ENCODE results near the gene CLEC4G. TPM values are rescaled to one million over a fixed set of nuclear protein-coding genes. Genes with fewer than 3 reads are reported as not detected.
A peak's percentile ranks its signal among the peaks of the same experiment; 100 is the strongest.

Gene CLEC4G
- total and polyA plus RNA-seq, 9 of the 15 experiments (the other 6 are each of a cell fraction or from before 2014, with no cell fraction given) = not detected

GRCh38 chr19:7759156-7759555 is 27.2 kb upstream of the CLEC4G start:
- 0% methylated on average over 1 of the region's 1 CpG for WGBS (ENCODE audit: insufficient coverage, low coverage, missing lambda C conversion rate)
- no peaks in the 10 kb centered on the region for H4K20me1 ChIP-seq (replicated peaks; ENCODE audit: control insufficient read depth, insufficient read depth, low read length)
- no peaks in the 10 kb centered on the region for H3K36me3 ChIP-seq (ENCODE audit: control insufficient read depth, insufficient read depth, low read length)
- no peaks in the 10 kb centered on the region for H3K79me2 ChIP-seq (ENCODE audit: control insufficient read depth, insufficient read depth, low read length)
- no peak for FAIRE-seq
- in situ Hi-C loops (cut with MboI) = no loop called here
- H3K9ac ChIP-seq (ENCODE audit: insufficient read depth in 1 of 2, low read depth in 2 of 2, low read length in 2 of 2) = no peak overlapping the region
- H3K9me3 ChIP-seq (replicated peaks; ENCODE audit: control insufficient read depth, insufficient read depth, low read depth, low read length) = peaks cover 10% of the 10 kb centered on the region
- H3K4me1 ChIP-seq (replicated peaks in 1 of 2; ENCODE audit: control insufficient read depth in 2 of 2, insufficient read depth in 2 of 2, low read length in 2 of 2) = peaks cover 5 to 10% of the 10 kb centered on the region in 2 experiments; a peak in 3 of 5 replicates
- H3K27me3 ChIP-seq (ENCODE audit: control insufficient read depth in 2 of 2, insufficient read depth in 2 of 2, low read length in 2 of 2) = no peaks in the 10 kb centered on the region
- no peak overlapping the region for H3K27ac ChIP-seq (ENCODE audit: extremely low read depth, low read depth, low read length)
- ChIA-PET CTCF (ENCODE audit: low intra/inter-chr PET ratio) (no interaction called here), POLR2A (no interaction called here)
- intact Hi-C loops (cut with micrococcal nuclease) = no loop called here
- no peaks in the 10 kb centered on the region for H3K9me1 ChIP-seq (ENCODE audit: control insufficient read depth, insufficient read depth, low read length)
- ATAC-seq = no peak
- no peak for DNase-seq (ENCODE audit: extremely low read depth in 1 of 4, low spot score in 3 of 4)
- no peak overlapping the region for H3K4me2 ChIP-seq (ENCODE audit: insufficient read depth, low read length)
- no peak overlapping the region for H2AFZ ChIP-seq (ENCODE audit: low read depth, low read length)
- no TSS peak for BruUV-seq (replicated peaks)
- no peak overlapping the region for H3K4me3 ChIP-seq
- no peak for TF ChIP-seq FOXJ3 (CRISPR knock-in tag; IDR thresholded peaks at IDR 0.05)
- TF ChIP-seq ZEB2 (IDR thresholded peaks at IDR 0.05) = 0 out of 2 replicates have a peak, but pooled peaks have one; percentile 35
- TF ChIP-seq ZNF384 (IDR thresholded peaks at IDR 0.05; ENCODE audit: low read depth, low read length) = peak; percentile 55; the same call in 1 of the 2 replicates
- no peak for TF ChIP-seq SAFB (IDR thresholded peaks at IDR 0.05; ENCODE audit: borderline replicate concordance, low read depth, low read length)
- no peak for TF ChIP-seq BRD9 (IDR thresholded peaks at IDR 0.05; ENCODE audit: low read depth, partially characterized antibody)
- TF ChIP-seq ZNF830 (CRISPR knock-in tag; IDR thresholded peaks at IDR 0.05) = no peak
- TF ChIP-seq CBX1 (IDR thresholded peaks at IDR 0.05; ENCODE audit: low read depth) = no peak
- TF ChIP-seq SMC3 (conservative IDR thresholded peaks at IDR 0.05; ENCODE audit: insufficient read depth, low read depth, low read length) = no peak
- no peak for TF ChIP-seq RBFOX2 (IDR thresholded peaks at IDR 0.05; ENCODE audit: low read depth, low read length)
- TF ChIP-seq TRIM28 (IDR thresholded peaks at IDR 0.05) = peak; percentile 95; the same call in 1 of the 2 replicates
- TF ChIP-seq NR1H2 (CRISPR knock-in tag; IDR thresholded peaks at IDR 0.05) = no peak
- TF ChIP-seq ZBTB12 (CRISPR knock-in tag; IDR thresholded peaks at IDR 0.05) = no peak
- no peak for TF ChIP-seq PRPF4 (IDR thresholded peaks at IDR 0.05; ENCODE audit: insufficient read depth, low read depth, low read length, poor library complexity, severe bottlenecking)
- no peak for TF ChIP-seq CBX2 (IDR thresholded peaks at IDR 0.05; ENCODE audit: insufficient read depth, low read length, poor library complexity, severe bottlenecking)
- TF ChIP-seq E2F5 (CRISPR knock-in tag; IDR thresholded peaks at IDR 0.05) = no peak
- TF ChIP-seq RB1 (IDR thresholded peaks at IDR 0.05; ENCODE audit: low read depth) = no peak
- peak; percentile 83; the same call in 1 of the 2 replicates for TF ChIP-seq HLTF (IDR thresholded peaks at IDR 0.05)
- no peak for TF ChIP-seq DIDO1 (tag; IDR thresholded peaks at IDR 0.05; ENCODE audit: low read depth)
- no peak for TF ChIP-seq HDAC6 (IDR thresholded peaks at IDR 0.05; ENCODE audit: low read depth, low read length)
- TF ChIP-seq ZC3H11A (IDR thresholded peaks at IDR 0.05; ENCODE audit: low read depth, low read length) = no peak
- no peak for TF ChIP-seq DLX4 (CRISPR knock-in tag; IDR thresholded peaks at IDR 0.05)
- TF ChIP-seq NBN (IDR thresholded peaks at IDR 0.05; ENCODE audit: low read depth) = no peak
- TF ChIP-seq TEAD1 (CRISPR knock-in tag; IDR thresholded peaks at IDR 0.05) = no peak
- TF ChIP-seq NCOR1 (IDR thresholded peaks at IDR 0.05) = no peak
- TF ChIP-seq MBD2 (IDR thresholded peaks at IDR 0.05; ENCODE audit: borderline replicate concordance, low read depth) = no peak
- peak in 1 of 2 experiments; percentile 61; a peak in 2 of 4 replicates for TF ChIP-seq TRIM24 (IDR thresholded peaks at IDR 0.05)
